Natural killer cell (primary cell): ENCODE data around the gene P2RY12. TPM values are rescaled to one million over a fixed set of nuclear protein-coding genes. Genes with fewer than 3 reads are reported as not detected.

Experiments
- ATAC-seq, 3 donors: fragments of 150-1000 bp in 2 of 3; fragments of 200-7000 bp in 1 of 3; cut with Tn5 transposase; 1 replicate in 1 of 3; 2 replicates in 2 of 3; pipeline ENCODE4 v1.10.0; 2021; ENCODE audit warnings: mild to moderate bottlenecking in 2 of 3, moderate library complexity in 2 of 3
- DNase-seq, 2 donors: peaks; one replicate each; pipeline versions ENCODE4 v3.0.0 to v3.0.0-alpha.2; 2013 to 2021; ENCODE audit warnings: mixed read lengths in 1 of 2
- H3K27ac ChIP-seq: one replicate; pipeline ENCODE4 v1.5.1; 2013; ENCODE audit warnings: mild to moderate bottlenecking, low read length
- H3K27me3 ChIP-seq: one replicate; pipeline ENCODE4 v1.6.1; 2013; ENCODE audit warnings: low read length; ENCODE audit not compliant: control insufficient read depth, insufficient read depth
- H3K36me3 ChIP-seq: one replicate; pipeline ENCODE4 v1.6.1; 2013; ENCODE audit warnings: low read length; ENCODE audit not compliant: control insufficient read depth, insufficient read depth
- H3K4me1 ChIP-seq: one replicate; pipeline ENCODE4 v1.6.1; 2013; ENCODE audit warnings: low read length; ENCODE audit not compliant: control insufficient read depth, insufficient read depth
- H3K4me3 ChIP-seq: one replicate; pipeline ENCODE4 v1.5.1; 2013; ENCODE audit warnings: low read length
- H3K9me3 ChIP-seq: one replicate; pipeline ENCODE4 v1.6.1; 2013; ENCODE audit warnings: low read length; ENCODE audit not compliant: control insufficient read depth, insufficient read depth
- H3K27ac Mint-ChIP-seq, 2 donors: one replicate each; pipeline ENCODE4 v1.8.0; 2022; ENCODE audit warnings: mild to moderate bottlenecking in 2 of 2, mixed read lengths in 2 of 2, moderate library complexity in 1 of 2
- H3K27me3 Mint-ChIP-seq, 2 donors: one replicate each; pipeline ENCODE4 v1.8.0; 2022; ENCODE audit warnings: low read depth in 2 of 2, mixed read lengths in 2 of 2
- H3K36me3 Mint-ChIP-seq: one replicate; pipeline ENCODE4 v1.8.0; 2022; ENCODE audit warnings: mixed read lengths
- H3K4me1 Mint-ChIP-seq, 2 donors: one replicate each; pipeline ENCODE4 v1.8.0; 2022; ENCODE audit warnings: mixed read lengths in 2 of 2
- H3K4me3 Mint-ChIP-seq: one replicate; pipeline ENCODE4 v1.8.0; 2022; ENCODE audit warnings: mild to moderate bottlenecking, moderate library complexity, mixed read lengths
- H3K9me3 Mint-ChIP-seq, 2 donors: one replicate each; pipeline ENCODE4 v1.8.0; 2022; ENCODE audit warnings: mixed read lengths in 2 of 2
- WGBS: methylation state at CpG from one replicate; pipeline ENCODE4 v1.1.7; 2013; ENCODE audit warnings: missing lambda C conversion rate; ENCODE audit not compliant: insufficient coverage; 5-methylcytosine and 5-hydroxymethylcytosine counted together
- intact Hi-C: fragments of 100-400 bp; cut with micrococcal nuclease; formaldehyde crosslinking; loops from one replicate; pipeline ENCODE4 v1.14.2; 2022
- total RNA-seq, 4 donors: library from RNA; stranded (reverse); fragments of 120-200 nt in 1 of 4; gene quantifications; one replicate each; pipeline versions ENCODE4 v1.2.3 to v1.2.4, GENCODE V29; 2013 to 2022
- TF ChIP-seq, protein P1 (sequence below): fragments of 200-600 bp; IDR thresholded peaks from one replicate; pipeline ENCODE4 v1.8.0; 2022; ENCODE audit warnings: antibody characterized with exemption

P2RY12 gene
- total RNA-seq, 3 donors from 2014 or later (not counting 1 experiment from before 2014, with no cell fraction given): 0.52 to 1.6 (median 1.3) TPM

GRCh38 chr3:151305060-151305774 is 79.3 kb downstream of the P2RY12 start:
- no peaks in the 10 kb centered on the region for H3K27me3 ChIP-seq
- H3K4me1 ChIP-seq: peaks cover 20% of the 10 kb centered on the region
- H3K27ac ChIP-seq: no peak overlapping the region
- H3K27me3 Mint-ChIP-seq: no peaks in the 10 kb centered on the region
- 32% methylated on average over 5 of the region's 7 CpGs for WGBS
- no peak overlapping the region for H3K4me3 ChIP-seq
- no peak for DNase-seq
- H3K4me1 Mint-ChIP-seq: peaks cover 31 to 37% of the 10 kb centered on the region in 2 donors
- H3K9me3 Mint-ChIP-seq: no peaks in the 10 kb centered on the region
- no peaks in the 10 kb centered on the region for H3K9me3 ChIP-seq
- peak overlapping the region; percentile 65 for H3K4me3 Mint-ChIP-seq
- peak overlapping the region in 1 of 2 donors; percentile 30 for H3K27ac Mint-ChIP-seq
- intact Hi-C loops: no loop called here
- H3K36me3 ChIP-seq: no peaks in the 10 kb centered on the region
- peak; percentile 33 to 68 (median 48) for ATAC-seq
- TF ChIP-seq, protein P1, sequence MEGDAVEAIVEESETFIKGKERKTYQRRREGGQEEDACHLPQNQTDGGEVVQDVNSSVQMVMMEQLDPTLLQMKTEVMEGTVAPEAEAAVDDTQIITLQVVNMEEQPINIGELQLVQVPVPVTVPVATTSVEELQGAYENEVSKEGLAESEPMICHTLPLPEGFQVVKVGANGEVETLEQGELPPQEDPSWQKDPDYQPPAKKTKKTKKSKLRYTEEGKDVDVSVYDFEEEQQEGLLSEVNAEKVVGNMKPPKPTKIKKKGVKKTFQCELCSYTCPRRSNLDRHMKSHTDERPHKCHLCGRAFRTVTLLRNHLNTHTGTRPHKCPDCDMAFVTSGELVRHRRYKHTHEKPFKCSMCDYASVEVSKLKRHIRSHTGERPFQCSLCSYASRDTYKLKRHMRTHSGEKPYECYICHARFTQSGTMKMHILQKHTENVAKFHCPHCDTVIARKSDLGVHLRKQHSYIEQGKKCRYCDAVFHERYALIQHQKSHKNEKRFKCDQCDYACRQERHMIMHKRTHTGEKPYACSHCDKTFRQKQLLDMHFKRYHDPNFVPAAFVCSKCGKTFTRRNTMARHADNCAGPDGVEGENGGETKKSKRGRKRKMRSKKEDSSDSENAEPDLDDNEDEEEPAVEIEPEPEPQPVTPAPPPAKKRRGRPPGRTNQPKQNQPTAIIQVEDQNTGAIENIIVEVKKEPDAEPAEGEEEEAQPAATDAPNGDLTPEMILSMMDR: no peak
- H3K36me3 Mint-ChIP-seq: no peaks in the 10 kb centered on the region

- H3K9me3 ChIP-seq: no peaks in the 10 kb centered on the region
- H3K27ac ChIP-seq: no peak overlapping the region
- 78% methylated on average over 1 of the region's 2 CpGs for WGBS
- H3K4me3 ChIP-seq: no peak overlapping the region
- H3K27me3 ChIP-seq: no peaks in the 10 kb centered on the region
- intact Hi-C loops: no loop called here
- Mint-ChIP-seq H3K4me1 (peaks cover 31 to 37% of the 10 kb centered on the region in 2 donors), H3K36me3 (no peaks in the 10 kb centered on the region), H3K9me3 (no peaks in the 10 kb centered on the region), H3K27ac (peak overlapping the region in 1 of 2 donors; percentile 17), H3K4me3 (no peak overlapping the region), H3K27me3 (no peaks in the 10 kb centered on the region)
- TF ChIP-seq, protein P1: no peak
- ATAC-seq (no peak), DNase-seq (no peak)
- H3K4me1 ChIP-seq: peaks cover 20% of the 10 kb centered on the region
- no peaks in the 10 kb centered on the region for H3K36me3 ChIP-seq
Observed at GRCh38 chr3:151303751-151304150, 80.8 kb downstream of the P2RY12 start.

- H3K27ac Mint-ChIP-seq: no peak overlapping the region
- intact Hi-C loops: no loop called here
Observed at GRCh38 chr3:151301787-151302186, 82.8 kb downstream of the P2RY12 start.

More at GRCh38 chr3:151301787-151302186, 82.8 kb downstream of the P2RY12 start:
- no peaks in the 10 kb centered on the region for H3K27me3 ChIP-seq
- no peak overlapping the region for H3K27ac ChIP-seq
- H3K4me3 Mint-ChIP-seq: no peak overlapping the region
- DNase-seq: no peak
- H3K4me3 ChIP-seq: no peak overlapping the region
- H3K27me3 Mint-ChIP-seq: no peaks in the 10 kb centered on the region
- H3K9me3 Mint-ChIP-seq: no peaks in the 10 kb centered on the region
- ATAC-seq: no peak
- H3K36me3 Mint-ChIP-seq: no peaks in the 10 kb centered on the region
- WGBS: 92% methylated on average over 3 of the region's 3 CpGs
- TF ChIP-seq, protein P1: no peak
- peaks cover 17% of the 10 kb centered on the region for H3K4me1 ChIP-seq
- H3K36me3 ChIP-seq: no peaks in the 10 kb centered on the region
- H3K4me1 Mint-ChIP-seq: peaks cover 20 to 26% of the 10 kb centered on the region in 2 donors
- H3K9me3 ChIP-seq: no peaks in the 10 kb centered on the region
